HepG2 (cell line): Measurements from ENCODE around the gene STIM2.

Experiments
- ELF1 ChIP-seq: sonication (generic); formaldehyde crosslinking; IDR thresholded peaks from 2 replicates; pipeline ENCODE4 v1.4.0; 2020; ENCODE audit warnings: missing genetic modification reagents
- HDAC2 ChIP-seq: sonication (generic); formaldehyde crosslinking; IDR thresholded peaks from 2 replicates; pipeline ENCODE4 v1.4.0; 2020; ENCODE audit warnings: missing genetic modification reagents
- MXI1 ChIP-seq: IDR thresholded peaks from 3 replicates; pipeline ENCODE4 v1.6.1; 2012; ENCODE audit warnings: low read depth, low read length, inconsistent platforms, borderline replicate concordance
- ZKSCAN5 ChIP-seq: sonication (generic); formaldehyde crosslinking; IDR thresholded peaks from 2 replicates; pipeline ENCODE4 v1.5.1; 2020; ENCODE audit warnings: mild to moderate bottlenecking, missing genetic modification reagents
- TF ChIP-seq, protein P1 (sequence below): sonication (generic); formaldehyde crosslinking; IDR thresholded peaks from 2 replicates; pipeline ENCODE4 v1.4.0; 2020; ENCODE audit warnings: missing genetic modification reagents
- TF ChIP-seq, protein P2 (sequence below): sonication (generic); formaldehyde crosslinking; IDR thresholded peaks from 2 replicates; pipeline ENCODE4 v1.5.0; 2020; ENCODE audit warnings: mild to moderate bottlenecking, missing genetic modification reagents, moderate library complexity

GRCh38 chr4:27019766-27020165 is 159.1 kb downstream of the STIM2 start:
- TF ChIP-seq, protein P1, sequence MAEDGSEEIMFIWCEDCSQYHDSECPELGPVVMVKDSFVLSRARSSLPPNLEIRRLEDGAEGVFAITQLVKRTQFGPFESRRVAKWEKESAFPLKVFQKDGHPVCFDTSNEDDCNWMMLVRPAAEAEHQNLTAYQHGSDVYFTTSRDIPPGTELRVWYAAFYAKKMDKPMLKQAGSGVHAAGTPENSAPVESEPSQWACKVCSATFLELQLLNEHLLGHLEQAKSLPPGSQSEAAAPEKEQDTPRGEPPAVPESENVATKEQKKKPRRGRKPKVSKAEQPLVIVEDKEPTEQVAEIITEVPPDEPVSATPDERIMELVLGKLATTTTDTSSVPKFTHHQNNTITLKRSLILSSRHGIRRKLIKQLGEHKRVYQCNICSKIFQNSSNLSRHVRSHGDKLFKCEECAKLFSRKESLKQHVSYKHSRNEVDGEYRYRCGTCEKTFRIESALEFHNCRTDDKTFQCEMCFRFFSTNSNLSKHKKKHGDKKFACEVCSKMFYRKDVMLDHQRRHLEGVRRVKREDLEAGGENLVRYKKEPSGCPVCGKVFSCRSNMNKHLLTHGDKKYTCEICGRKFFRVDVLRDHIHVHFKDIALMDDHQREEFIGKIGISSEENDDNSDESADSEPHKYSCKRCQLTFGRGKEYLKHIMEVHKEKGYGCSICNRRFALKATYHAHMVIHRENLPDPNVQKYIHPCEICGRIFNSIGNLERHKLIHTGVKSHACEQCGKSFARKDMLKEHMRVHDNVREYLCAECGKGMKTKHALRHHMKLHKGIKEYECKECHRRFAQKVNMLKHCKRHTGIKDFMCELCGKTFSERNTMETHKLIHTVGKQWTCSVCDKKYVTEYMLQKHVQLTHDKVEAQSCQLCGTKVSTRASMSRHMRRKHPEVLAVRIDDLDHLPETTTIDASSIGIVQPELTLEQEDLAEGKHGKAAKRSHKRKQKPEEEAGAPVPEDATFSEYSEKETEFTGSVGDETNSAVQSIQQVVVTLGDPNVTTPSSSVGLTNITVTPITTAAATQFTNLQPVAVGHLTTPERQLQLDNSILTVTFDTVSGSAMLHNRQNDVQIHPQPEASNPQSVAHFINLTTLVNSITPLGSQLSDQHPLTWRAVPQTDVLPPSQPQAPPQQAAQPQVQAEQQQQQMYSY (CRISPR knock-in tag), result no peak
- TF ChIP-seq HDAC2 (CRISPR knock-in tag), result no peak
- no peak for TF ChIP-seq ELF1 (CRISPR knock-in tag)
- no peak for TF ChIP-seq ZKSCAN5 (CRISPR knock-in tag)
- no peak for TF ChIP-seq MXI1
- TF ChIP-seq, protein P2, sequence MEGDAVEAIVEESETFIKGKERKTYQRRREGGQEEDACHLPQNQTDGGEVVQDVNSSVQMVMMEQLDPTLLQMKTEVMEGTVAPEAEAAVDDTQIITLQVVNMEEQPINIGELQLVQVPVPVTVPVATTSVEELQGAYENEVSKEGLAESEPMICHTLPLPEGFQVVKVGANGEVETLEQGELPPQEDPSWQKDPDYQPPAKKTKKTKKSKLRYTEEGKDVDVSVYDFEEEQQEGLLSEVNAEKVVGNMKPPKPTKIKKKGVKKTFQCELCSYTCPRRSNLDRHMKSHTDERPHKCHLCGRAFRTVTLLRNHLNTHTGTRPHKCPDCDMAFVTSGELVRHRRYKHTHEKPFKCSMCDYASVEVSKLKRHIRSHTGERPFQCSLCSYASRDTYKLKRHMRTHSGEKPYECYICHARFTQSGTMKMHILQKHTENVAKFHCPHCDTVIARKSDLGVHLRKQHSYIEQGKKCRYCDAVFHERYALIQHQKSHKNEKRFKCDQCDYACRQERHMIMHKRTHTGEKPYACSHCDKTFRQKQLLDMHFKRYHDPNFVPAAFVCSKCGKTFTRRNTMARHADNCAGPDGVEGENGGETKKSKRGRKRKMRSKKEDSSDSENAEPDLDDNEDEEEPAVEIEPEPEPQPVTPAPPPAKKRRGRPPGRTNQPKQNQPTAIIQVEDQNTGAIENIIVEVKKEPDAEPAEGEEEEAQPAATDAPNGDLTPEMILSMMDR, result no peak
